HG03521 (cell line): ENCODE data around the gene SLC5A1.

ENCODE experiments used
- ATAC-seq: cut with Tn5 transposase; IDR thresholded peaks from one replicate; pipeline ENCODE4 v1.9.1; 2021; ENCODE audit warnings: mild to moderate bottlenecking, moderate library complexity; ENCODE audit not compliant: unreplicated experiment

Gene SLC5A1

DNA sequence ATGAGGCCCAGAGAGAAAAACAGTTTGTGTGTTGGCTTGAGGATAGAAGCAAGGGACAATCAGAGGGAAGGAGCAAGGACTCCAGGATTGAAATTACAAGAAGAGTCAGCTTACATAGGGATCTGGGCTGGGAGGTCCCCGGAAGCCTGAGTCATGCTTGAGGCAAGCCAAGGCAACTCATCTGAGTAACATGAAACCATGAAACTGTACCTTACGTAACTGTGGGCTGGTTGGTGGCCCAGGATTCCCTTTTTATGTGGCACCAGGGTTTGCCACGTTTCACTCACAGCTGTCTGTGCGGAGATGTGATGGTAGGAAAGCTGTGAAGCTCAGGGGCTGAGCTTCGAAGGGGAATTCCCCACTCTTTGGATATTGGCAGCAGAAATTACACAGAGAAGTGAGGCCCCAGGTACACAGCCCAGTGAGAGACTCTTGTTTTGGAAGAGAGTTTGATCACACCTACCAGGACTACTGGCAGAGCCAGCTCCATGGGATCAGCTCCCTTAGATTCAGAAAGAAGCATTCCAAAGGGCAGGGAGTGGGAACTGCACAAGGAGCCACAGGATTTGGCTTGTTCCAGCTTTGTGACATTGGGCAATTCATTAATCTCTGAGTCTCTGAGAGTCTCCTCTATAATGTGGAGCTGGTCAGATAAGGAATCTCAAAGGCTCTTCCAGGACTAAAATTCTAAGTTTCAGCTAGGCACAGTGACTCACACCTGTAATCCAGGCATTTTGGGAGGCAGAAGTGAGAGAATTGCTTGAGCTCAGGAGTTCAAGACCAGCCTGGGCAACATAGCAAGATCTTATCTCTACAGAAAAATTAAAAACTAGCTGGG lies 7.8 kb downstream of the SLC5A1 start:
- ATAC-seq, result no peak

DNA sequence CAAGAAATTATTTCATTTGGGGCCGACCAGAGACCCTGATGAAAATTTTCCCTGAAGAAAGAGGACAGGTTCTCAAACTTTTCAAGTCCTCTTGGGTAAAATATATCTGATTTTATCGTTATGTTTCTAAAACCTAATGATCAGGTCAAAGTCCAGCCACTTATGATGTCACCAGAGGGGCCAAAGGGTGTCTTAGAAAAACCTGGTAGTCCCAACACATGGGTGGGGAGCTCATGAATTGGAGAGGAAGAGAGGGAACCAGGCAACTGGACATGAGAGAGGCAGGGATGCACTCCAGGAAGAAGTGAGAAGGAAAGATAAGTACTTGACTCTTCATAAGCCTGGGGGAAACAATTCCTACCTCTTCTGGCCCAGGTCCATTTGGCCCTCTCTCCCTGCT lies 9.2 kb downstream of the SLC5A1 start:
- no peak for ATAC-seq

DNA sequence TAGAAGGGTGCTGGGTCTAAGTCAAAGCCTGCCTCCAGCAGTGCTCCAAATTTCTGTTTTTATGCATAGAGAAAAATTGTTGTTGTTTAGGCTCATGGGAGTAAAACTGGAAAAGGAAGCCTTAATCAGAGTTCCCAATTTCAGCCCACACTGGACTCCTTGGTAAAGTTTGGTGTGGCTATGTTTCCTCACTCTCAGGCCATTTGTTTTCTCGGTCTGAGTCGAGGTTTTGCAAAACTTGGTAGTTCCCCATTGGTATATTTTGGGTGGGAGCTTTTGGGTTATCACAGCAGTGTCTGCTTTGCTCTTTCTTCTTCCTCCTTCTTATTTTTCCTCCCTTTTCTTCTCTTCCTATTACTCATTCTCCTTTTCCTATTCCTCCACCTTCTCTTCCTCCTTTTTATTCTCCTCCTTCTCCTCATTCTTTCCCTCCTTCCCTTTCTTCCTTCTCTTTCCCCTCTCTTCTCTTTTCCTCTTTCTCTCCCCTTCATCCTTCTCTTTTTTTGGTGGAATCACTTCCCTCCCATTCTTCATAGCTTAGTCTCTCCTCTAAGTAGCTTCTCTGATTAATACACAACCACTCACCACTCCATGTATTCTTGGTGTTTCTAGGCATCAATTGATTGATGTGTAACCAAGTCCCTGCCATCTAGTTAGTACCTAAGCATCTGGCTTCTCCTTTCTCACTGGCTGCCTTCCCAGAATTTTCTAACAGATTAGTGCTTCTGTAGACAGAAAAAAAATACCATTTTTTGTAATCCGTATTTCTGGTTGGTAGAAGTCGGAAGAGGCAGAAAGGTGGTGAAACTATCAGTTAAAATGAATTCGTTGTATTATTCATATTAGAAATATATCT lies 10.1 kb downstream of the SLC5A1 start:
- no peak for ATAC-seq

DNA sequence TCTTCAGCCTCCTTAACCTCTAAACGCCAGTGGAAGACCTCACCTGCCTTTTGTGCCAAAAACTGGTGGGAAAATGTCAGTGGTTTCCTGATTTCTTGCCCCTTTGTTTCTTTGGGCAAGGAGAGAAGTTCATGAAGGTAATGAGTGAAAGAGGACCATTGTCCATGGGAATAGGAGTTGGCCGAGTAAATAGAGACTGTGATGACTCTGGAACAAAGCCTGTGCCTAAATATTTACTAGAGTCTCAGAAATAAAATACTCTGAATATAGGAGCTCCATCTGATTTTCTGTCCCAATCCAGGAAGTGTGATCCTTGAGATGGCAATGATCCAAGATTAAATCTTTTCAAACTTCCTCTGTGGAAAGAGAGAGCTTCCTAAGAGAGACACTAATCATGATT lies 12.0 kb downstream of the SLC5A1 start:
- no peak for ATAC-seq

DNA sequence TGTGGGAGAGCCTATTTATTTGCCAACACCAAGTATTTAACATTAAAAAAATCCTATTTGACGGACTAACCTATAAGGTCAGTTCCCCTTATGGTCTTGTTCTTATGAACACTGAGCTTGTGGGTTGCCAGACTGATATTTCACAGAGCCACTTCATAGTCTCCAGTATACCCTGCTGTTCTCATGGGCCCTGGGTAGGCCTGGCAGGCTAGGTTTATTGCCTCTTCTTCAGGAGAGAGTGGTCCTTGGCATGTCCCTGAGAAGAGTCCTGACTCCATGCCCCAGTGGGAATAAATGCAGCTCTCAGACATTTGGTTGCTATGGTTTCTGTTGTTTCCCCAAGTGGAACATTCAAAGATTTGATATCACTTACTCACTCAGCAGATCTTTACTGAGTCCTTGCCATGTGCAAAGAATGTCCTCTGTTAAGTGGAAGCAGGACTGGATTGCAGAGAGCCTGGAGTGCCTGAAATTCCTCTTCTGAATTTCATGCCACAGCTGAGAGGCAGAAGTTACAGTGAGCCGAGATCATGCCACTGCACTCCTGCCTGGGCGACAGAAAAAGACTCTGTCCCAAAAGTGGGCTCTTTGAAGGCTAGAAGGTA lies 15.7 kb downstream of the SLC5A1 start:
- ATAC-seq, result no peak

DNA sequence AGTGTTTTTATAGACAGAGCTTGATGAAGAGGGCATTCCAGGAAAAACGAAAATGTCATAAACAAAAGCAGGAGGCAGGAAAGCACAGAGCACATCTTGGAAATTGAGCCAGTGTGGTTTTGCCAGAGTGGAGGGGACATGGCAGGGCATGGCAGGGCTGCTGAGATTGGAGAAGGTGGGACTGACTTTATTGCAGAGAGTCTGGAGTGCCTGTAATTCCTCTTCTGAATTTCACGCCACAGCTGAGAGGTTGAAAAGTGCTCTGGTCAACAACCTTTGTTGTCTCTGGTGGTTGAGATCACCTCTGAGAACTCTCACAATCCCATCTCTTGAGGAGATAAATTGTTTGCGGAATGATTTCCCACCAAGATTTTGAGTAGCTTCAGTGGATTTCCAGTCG lies 16.4 kb downstream of the SLC5A1 start:
- no peak for ATAC-seq

DNA sequence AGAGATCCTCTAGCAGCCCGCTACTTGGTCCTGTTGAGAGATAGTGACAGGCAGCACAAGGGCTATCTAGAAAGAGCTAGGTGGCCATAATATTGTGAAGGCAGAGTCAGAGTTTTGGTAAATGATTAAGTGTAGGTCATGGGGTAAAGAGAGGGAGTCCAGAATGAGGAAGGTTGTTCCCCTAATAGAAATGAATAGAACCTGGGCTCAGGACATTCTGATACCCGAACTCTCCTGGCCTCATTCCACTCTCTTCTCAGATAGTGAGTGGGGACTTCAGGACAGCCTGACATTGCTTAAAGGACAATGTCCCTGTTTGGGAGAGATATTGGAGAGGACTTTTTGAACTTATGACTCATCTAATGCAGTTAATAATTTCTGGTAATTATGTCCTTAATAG lies 20.6 kb downstream of the SLC5A1 start:
- ATAC-seq, result no peak

DNA sequence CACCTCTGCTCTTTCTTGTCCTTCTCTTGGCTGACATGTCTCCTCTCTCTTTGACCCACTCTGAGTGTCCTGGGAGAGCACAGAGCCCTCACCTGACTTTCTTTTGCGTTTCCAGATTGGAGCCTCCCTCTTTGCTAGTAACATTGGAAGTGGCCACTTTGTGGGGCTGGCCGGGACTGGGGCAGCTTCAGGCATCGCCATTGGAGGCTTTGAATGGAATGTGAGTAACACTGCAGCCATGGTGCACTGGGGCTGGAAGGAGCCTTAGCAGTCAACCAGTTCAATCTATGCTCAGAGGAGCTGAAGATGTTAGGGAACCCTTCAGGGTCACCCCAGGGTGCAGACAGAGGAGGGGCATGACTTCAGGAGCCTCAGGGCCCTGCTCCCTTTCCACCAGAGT lies 23.8 kb downstream of the SLC5A1 start:
- no peak for ATAC-seq

DNA sequence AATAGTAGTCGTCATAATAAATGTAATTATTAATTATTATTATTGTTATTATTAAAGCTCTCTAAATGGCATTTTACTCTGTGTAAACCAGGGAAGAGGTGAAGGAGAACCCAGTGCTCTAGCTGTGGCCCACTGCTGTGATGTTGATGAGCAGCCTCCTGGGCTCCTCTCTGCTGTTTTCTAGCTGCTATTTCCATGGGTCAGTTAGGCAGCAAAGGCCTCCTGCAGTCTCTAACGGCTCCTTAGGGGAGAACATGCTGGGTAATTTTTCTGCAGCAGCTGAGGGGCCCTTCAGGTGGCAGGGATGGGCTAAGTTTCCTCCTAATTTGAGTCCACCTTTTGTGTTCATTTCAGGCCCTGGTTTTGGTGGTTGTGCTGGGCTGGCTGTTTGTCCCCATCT lies 24.6 kb downstream of the SLC5A1 start:
- ATAC-seq, result no peak

DNA sequence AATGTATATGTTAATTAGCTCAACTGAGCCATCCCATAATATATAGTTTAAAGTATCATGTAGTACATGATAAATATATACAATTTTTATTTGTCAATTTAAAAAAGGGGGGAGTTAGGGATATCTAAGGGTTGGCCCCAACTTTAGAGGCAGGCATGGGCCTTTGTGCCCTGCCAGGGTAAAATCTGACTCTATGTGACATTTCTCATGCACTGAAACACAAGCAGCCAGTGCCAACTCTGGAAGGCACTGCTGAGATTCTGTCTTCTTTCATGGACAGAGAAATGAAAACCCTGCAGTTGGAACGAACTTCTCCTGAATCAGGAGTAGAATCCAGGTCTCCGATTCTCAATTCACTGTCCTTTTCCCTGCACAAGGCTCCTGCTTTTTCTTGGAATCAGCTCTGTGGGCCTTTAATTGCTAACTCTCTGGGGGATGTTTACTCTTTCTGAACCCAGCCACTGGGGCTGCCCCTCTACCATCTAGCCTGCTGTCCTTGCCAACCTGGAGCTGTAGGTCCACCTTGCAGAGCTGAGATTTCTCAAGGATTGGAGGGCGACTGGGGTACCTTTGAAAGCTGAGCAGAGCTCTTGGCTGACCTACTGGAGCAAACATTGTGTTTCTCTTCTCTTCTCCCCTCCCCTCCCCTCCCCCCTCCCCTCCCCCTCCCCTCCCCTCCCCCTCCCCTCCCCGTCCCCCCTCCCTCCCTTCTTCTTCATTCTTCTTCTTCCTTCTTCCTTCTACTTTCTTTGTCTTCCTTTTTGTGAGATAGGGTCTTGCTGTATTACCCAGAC lies 26.7 kb downstream of the SLC5A1 start:
- no peak for ATAC-seq

DNA sequence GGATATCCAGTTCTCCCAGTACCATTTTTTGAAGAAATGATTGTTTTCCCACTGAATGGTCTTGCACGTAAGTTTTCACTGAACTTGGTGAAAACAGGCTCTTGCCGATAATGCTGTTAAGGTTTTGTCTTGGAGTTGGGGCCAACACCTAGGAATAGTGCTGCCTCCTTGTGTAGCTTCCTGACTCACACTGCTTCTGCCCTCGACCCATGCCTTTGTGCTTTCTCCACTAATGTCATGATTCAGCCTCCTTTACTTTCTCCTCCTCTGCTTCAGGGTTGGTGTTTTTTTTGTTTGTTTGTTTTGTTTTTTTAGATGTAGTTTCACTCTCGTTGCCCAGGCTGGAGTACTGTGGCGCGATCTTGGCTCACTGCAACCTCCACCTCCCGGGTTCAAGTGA lies 30.2 kb downstream of the SLC5A1 start:
- no peak for ATAC-seq

DNA sequence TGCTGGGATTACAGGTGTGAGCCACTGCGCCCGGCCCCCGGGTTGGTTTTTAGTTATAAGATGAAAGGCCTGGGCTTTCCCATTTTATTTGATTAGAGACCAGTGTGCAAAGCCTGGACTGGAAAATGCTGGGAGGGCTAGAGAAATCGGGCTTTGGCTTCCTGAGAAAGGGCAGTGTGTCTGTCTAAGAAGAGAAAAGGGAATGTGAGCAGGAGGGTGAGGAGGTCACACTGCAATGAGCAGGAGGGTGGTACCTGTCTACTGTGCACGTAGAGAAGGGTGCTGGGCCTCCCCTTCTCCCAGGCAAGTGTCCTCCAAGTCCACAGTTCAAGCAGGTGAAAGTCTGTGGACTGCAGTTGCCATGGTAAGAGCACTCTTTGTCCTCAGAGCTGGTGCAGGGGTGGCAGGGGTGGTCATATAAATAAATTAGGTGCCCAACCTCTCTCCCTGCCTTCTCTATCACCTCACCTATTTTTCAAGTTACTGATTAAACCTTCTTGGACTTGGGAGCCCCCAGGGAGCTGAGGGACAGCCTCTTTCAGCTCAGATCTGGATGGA lies 30.8 kb downstream of the SLC5A1 start:
- ATAC-seq, result no peak

DNA sequence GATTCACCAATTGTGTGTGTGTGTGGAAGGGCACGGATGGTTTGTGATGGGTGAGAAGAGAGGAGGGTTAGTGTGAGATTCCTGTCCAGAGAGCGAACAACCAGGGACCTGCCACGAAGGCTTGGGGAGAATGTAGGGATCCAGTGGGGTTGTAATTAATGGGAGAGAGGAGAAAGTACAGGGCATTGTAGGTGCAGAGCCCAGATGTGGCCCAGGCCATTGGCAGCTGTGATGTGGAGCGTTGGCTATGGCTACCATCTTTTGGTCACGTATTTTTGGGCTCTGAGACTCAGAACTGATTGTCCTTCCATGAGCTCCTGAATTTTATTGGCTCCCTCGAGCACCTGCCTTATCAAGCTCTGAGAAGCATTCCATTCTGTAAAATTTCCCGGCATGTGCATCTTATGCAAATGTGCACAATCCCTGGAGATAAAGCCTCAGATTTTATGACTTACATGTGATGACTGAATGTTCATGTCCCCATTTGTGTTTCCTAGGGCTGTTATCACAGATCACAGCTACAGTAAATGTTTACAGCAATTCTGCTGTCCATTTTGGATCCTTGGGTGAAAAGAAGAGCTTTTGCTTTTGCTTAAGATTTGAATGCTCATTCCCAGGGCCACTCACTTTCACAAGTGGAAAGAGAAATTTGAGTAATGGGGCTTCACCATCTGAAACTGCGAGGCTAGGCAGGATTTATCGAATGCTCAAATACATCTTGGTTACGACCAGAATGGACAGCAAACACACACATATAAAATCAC lies 33.1 kb downstream of the SLC5A1 start:
- no peak for ATAC-seq

DNA sequence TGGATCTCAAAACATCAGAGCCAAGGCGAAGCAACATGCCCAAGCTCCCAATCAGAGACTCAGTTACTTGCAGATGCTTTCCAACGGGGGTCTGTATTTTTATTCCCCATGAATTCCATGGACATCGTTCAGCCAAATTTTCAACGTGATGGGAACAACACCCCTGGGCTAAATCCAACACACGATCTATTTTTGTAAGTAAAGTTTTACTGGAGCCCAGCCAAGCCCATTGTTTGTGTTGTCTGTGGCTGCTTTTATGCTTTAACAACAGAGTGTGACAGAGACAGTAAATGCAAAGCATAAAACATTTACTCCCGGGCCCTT lies 33.7 kb downstream of the SLC5A1 start:
- no peak for ATAC-seq

DNA sequence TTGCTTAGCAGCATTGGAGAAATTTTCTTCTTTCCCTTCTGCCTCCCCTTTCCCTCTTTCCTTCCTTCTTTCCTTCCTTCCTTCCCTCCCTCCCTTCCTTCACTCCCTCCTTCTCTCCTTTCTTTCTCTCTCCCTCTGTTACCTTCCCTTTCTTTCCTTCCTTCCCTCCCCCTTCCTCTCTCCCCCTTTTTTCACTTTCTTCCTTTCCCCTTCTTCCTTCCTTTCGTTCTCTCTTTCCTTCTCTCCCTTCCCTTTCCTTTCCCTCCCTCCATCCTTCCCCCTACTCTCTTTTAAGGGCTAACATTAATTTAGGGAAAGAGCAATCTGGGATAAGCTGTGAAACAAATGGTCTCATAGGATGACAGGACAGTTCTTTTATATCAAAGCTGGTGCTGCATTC lies 34.1 kb downstream of the SLC5A1 start:
- ATAC-seq, result no peak

DNA sequence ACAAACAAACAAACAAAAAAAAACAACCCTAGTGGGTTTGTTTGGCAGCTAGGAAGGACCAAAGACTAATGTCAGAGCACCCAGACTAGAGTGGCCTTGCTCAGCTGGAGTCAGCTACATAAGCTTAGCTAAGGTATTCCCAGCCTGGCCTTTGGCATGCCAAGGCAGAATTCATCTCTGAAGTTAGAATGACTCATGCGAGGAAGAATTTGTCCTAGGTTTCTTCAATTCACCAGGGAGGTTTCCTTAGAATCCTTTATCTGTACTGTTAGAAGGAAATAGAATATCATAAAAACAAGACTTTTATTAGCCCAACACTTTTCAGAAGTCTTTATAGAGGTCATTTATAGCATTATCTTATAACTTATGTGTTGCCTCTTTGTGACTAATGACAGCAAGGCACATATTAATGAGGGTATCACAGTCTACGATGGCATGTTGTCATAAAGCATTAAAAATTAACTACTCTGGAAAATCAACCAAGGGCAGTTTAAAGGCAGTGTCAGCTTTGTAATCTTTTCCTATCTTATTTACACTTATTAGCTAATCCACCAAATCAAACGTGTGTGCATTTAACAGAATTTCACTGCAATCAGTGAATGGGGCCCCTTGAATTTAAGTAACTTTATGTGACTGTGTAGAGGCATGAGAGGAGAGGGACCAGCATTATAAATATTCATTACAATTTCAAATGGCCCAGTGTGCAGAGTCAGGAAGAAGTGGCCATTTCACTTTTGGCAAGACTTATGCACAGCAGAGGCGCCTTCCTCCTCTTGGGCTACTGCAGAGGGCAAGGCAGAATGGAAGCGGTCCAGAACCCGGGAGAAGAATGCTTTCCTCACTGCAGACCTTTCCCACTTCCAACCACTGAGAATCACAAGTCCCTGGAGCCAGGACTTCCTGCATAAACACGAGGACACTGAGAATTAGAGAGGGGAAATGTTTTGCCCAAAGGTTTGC lies 36.3 kb downstream of the SLC5A1 start:
- ATAC-seq, result no peak

DNA sequence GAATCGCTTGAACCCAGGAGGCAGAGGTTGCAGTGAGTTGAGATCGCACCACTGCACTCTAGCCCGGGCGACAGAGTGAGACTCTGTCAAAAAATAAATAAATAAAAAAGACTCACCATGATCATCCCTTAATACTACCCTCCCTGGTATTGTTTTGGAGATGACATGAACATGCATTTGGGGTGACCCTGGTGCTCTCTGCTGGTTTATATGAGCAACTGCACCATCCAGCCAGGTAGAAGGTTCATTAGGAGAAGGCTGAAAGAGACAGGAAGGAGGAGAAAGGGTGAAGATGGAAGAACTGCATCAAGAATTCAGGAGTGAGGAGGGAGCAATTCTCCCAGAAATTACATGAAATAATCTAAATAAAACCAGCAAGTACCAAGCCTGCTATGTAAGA lies 37.8 kb downstream of the SLC5A1 start:
- ATAC-seq, result no peak

DNA sequence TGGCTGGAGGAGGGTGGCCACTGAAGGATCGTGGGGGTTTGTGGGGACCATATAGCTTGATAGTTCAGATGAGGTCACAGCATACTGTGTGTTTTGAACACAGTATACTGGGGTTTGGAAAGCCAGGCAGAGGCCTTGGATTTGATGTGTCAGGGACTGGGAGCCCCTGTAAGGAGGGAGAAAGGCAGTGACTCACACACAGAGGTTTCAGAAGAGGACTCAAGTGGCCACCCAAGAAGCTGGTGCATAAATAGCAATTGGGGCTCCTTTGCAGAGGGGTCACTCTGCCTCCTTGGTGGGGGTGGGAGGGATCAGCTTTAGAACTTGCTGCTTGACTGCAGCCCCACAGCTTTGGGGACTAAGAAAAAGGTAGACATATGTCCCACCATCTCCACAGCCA lies 39.3 kb downstream of the SLC5A1 start:
- ATAC-seq, result no peak

DNA sequence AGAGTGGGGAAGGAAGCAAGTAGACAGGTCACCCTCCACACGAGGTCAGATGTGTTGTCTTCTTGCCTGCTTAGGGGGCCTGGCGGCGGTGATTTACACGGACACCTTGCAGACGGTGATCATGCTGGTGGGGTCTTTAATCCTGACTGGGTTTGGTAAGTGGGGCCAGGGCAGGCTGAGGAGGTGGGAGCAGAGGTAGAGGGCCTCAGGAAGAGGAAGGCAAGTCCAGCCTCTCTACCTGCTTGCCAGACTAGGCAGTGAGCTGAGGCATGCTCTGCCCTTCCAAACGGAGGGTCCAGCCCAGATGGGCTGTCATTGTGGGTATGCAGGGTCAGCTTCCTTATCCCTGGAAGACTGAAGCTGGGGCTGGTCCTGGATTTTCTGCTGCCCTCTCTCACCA lies 39.9 kb downstream of the SLC5A1 start:
- ATAC-seq, result no peak
